SIG-M5 treated with dmso at 0.1 percent for 504 hours (cell line): Measurements from ENCODE around the gene BACH2.

ENCODE experiments used
- DNase-seq: peaks from one replicate; lab custom pipeline; 2025; ENCODE audit not compliant: unreplicated experiment; lab: John Stamatoyannopoulos, UW

The BACH2 gene

DNA sequence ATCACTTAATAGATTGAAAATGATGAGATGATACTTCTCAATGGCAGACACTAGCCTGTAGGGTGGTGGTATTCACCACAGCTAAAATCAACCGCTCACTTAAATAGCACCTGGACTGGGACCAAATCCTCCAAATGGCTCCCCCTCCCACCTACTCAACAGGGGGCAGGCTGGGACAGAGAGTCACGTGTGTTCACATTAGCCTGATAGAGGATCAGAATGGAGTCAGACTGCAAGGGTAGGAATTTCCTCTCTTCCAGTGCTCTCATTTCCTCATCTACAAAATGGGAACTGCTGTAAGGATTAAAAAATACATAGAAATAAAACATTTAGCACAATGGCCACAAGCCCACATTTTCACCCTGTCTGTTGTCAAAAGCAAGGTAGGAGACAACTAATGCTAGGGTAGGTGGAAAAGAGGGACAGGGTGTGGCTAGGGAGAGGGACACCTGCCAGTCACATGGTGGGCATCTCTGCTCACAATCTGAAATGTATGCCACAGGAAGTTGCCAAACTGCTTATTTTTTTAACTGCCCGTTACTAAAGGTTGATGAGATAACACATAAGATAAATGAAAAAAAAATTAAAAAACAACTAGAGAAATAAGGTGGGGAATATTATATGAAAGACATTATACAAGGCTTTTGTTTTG lies 55.3 kb downstream of the BACH2 start:
- no peak for DNase-seq

DNA sequence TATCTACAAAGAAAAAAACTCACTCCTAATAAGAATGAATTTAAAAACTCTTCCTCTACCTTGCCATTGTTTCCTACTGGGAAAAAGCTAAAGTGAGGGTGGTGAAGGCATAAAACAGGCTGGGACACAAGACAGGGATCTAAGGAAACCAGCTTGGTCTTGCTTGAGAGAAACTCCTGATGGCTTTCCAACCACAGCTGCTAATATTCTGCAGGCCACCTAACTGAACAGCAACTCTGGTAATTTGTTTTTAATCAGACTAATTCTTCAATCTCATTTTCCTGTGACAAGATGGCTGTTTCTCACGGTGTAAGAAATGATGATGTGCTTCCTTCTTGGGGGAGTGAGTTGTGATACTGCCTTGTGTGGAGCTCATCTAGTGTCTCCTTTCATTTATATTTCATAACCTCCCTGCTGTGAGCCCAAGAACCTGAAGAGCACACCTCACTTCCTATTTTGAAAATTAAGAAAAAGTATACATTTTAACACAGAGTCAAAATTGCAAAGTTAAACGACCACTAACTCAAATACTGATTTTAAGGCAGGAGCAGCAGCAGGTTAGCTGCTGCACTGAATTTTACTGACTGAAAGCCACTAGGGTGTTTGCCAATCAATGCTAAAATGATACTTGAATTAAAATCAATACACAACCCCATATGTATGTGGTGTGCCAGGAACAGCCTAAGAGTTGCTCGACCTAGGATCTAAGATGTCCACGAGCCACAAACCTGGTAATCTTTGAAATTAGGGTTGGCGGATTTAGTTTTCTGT lies 58.0 kb downstream of the BACH2 start:
- no peak for DNase-seq

DNA sequence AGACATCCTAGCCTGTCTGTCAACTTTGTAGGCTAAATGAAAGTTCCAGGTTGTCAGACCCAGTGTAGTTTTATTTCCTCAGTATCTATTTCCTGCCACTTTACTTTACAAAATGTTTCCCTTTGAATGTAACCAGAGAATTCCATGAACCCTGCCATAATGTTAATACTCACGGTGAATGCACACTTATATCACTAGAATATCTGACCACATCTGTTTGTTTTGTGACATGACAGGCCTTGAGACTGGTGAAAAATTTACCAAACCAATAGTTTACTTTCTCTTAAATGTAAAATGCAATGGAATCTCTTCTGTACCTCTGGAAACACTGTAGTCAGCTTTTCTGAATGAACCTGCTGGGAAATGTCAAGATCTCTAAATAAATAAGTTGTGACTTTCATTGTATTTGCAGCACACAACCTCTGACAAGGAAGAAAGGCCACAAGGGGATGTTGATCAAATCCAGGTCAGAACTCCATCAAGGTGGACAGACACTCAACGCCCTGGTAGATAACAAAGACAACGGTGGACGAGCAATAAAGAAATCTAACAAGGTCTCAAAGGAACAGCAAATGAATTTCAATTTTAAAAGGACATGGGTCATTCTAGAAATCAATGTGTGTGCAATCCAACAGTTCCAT lies 59.2 kb downstream of the BACH2 start:
- DNase-seq: no peak

DNA sequence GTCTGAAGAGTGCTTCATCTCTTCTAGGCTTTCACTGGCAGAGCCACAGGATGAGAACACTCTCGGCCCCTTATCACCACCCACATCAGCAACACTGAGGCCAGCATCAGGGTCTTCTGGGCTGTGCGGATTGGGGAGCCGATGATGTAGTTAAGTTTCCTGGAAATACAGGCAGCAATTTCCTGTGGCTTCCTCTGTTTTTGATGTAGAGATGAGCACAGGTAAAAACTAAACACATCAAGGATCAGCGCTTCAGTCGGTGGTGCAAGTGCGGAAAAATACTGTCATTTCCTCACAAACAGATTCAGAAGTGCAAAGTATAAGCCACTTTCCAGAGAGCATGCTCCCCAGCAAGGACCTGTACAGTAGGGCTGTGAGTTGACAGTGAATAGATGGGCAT lies 62.6 kb downstream of the BACH2 start:
- DNase-seq: no peak

DNA sequence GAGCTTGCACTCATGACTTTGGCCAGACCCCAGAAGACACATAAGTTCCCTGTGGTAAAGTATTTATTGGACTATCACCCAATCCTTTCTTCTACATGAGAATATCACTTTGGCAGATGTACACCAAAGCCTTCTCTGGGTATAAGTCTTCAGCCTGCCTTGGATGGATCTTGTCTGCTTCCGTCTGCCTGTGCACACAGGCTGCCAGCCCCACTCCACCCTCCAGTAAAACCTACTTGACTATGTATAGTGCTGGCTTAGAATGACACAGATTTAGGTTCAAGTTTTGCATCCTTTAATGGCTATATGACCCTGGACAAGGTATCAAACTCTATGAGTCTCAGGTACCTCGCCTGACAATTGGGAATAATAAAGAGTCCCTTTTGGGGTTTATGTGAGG lies 63.4 kb downstream of the BACH2 start:
- DNase-seq: no peak

DNA sequence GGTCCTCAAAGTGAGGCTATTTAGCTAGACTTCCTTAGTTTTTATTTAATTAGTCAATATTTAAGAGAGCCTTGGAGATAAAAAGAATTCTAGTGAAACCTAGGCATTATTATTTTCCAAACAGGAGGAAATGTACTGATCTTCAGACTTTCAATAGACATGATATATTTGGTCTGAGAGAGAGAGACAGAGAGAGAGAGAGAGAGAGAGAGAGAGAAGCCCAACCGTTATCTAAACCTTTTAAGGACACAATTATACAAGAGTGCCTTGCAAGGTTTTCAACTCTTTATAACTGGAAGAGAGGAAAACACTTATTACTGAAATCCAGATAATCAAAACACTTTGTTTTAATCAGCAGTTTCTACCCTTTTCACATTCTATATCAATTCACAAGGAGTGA lies 64.8 kb downstream of the BACH2 start:
- DNase-seq: no peak

DNA sequence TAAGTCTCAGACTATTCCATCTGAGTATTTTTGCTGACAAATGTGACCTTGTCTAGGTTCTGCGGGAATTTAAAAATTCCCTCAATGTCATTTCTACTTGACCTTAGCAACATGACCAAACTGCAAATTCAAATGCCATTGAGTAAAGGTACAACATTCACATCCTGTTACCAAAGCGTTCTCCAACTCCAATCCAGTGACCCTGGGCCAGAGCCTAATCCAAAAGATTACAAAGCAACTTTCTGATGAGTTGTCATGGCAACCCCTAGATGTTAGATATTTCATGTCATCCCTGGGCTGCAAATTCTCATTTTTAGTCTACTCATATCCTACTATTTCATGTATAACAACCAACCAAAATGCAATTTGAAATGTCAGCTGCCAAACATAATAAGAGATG lies 65.3 kb downstream of the BACH2 start:
- no peak for DNase-seq

DNA sequence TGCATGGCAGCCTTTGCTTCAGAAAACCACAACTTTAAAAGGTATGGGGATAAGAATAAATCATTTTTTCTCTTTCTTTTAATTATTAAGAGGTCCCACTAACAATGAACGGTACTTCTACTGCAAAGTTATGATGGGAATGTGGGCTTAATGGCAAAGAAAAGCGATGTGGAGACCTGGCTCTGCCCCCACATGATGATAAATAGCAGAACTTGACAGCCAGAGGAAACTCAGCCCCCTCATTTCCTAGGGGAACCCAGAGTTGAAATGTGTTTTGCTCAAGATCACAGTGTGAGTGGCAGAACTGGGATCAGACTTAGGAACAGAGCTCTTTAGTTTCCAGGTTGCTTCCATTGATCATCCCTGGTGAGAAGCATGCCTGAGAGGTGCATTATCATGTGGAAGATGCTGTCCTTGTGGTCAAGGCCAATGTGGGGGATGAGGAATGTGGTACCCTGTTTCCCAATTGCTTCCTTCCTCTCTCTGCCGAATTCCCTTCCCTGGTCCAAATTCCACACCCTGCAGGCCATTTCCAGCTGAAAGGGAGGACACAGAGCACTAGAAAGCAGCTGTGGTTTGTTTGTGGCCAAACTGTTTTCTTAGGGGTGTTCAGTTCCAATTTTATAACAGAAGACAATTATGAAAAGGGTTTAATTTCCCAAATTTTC lies 66.0 kb downstream of the BACH2 start:
- DNase-seq: no peak

DNA sequence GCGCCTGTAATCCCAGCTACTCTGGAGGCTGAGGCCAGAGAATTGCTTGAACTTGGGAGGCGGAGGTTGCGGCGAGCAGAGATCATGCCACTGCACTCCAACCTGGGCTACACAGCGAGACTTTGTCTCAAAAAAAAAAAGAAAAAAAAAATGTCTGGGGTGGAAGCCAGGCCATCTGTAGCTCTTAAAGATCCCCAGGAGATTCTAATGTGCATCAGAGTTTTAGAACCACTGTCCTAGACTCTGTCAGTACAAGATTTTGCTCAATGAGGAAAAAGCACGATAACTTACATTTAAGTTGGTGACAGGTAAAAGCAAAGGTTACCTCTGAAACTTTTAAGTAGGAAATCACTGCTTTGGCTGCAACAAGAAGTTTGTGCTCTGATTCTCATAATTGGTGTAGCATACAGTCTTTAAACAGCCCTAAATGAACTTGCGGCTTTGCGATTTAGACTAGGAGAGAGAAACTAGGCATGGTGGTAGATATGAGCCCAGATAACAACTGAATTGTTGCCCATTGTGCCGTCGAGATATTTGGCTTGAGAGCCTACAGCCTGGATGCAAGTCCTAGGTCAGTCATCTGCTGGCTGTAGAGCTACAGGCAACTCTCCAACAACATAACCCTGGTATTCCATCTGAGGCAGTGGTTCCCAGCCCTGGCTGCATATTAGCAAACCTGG lies 67.2 kb downstream of the BACH2 start:
- no peak for DNase-seq

DNA sequence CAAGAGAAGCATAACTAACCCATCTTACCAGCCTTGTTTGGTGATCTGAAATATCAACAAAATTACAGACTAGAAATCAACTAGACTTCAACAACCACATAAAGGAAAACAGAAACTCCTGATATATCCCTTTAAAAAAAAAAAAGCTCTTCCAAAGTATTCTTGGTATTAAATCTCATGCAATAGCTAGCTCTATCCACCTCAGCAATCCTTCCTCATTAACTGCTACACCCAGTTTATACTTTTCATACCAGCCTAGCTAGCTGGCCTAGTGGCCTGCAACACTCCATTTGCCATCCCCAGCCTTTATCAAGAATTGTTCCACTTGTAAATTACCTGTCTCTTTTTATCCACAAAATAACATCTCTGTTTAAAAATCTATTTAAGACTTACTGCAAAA lies 69.0 kb downstream of the BACH2 start:
- DNase-seq: no peak

DNA sequence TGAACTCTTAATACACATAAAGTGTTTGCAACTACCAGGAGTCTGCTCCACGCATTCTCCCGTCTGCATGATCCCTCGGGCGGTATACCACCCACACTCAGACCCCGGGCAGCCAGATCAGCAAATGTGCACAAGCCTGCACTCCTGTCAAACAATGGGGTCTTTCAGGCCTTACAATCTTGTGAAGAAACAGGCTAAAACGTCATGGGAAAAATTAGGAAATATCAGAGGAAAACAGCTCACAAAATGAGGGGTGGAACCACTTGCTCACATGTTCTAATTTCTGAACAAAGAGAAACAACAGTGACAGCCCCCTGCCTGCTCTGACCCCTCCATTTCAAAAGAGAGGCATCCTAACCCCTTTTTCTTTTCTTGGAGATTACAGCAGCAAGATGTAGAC lies 69.4 kb downstream of the BACH2 start:
- DNase-seq: no peak

DNA sequence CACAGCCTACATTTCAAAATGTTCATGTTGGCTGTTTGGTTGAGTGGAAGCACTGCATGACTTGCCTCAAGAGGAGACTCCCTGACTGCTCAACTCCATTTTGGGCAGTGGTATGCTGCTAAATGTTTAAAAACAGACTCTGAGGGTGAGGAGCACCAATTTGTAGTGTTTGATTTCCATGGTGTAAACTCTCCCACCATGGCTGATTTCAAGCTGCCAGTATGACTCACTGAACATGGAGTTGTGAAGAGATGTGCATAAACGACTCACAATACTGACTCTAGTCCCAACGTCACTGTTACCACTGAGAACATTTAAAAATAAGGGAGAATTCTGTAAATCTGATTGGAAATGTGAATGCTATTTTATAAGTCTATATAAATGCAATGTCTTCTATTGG lies 70.4 kb downstream of the BACH2 start:
- DNase-seq: no peak

DNA sequence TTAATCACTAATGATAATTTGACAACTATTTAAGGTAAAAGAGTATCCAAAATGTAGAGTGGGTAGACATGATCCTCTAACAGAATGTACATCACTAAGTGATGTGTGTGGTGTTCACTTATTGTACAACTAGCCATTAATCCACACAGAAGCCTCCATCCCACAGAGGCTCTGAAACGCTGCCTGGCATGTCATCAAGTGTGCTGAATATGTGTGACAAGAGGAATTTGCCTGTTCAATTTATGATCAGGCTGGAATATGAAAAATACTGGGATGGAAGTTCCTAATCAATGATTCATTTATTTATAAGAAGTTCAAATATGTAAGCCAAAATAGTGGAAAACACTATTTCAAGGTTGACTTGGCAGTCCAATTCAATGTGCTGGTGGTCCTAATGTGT lies 72.4 kb downstream of the BACH2 start:
- no peak for DNase-seq

DNA sequence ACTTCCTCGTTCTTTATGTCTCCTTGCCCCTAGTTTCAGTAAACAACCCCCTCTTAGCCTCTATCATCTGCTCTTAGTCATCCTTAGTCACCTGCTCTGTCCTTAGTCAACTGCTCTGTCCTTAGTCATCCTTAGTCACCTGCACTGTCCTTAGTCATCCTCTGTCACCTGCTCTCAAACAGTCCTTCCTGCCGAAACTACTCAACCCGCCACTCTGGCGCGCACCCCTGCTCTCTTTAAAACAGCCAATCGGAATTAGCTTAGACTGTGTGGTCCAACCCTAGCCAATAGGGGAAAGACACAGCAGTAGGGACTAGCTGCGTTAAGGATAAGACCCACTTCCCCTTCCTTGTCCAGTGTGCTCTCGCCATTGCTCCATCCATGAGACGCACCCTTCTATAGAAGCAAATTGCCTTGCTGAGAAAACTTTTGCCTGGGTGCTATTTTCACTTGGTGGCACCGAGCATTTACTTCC lies 73.9 kb downstream of the BACH2 start:
- no peak for DNase-seq

DNA sequence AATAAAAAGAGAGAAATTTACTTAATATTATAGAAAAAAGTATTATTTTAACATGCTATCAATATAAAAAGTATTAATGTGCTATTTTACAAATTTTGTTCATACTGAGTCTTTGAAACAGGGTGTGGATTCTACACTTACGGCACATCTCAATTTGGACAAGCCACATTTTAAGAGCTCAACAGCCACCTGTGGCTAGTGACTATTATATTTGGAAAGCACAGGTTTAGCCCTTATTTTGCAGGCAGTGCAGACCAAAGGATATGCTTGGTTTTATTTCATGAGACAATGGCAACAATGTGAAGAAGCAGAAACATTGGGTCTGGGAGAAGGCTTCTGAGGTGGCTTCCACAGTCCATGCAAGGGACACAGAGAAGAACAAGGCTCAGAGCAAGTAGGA lies 74.6 kb downstream of the BACH2 start:
- no peak for DNase-seq

DNA sequence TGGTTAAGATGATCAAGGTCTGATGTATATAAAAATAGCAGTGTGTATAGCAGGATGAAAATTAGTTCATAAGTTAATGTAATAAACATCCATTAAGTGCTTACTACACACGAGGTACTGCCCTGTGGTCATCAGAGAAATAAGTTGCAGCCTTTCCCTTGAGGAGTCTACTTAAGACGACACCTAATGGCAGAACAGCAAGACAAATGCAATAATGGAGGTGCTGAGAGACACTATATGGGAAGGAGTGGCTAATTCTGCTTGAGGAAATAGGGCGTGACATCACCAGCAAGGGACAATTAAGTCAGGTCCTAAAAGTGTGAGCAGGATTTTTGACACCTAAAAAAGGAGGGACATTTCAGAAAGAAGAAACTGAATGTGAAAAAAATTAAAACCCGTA lies 75.2 kb downstream of the BACH2 start:
- DNase-seq: no peak

DNA sequence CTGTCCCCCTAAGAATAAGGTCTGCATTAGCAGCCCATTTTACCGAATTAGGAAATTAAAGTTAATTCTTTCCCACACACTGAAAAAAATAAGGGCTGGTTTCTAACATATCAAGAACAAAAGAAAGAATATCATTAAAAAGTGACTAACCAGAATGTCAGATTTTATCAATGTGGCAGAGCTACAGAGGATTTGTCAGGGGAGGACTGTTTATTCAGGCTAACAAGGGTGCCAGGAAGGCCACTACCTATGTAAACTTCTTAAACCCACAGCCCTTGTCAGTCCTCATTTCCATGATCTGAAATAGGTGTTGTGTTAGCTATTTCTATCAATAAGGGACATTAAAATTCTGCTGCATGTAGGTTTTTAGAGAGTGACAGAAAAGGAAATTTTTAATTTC lies 76.4 kb downstream of the BACH2 start:
- DNase-seq: no peak

DNA sequence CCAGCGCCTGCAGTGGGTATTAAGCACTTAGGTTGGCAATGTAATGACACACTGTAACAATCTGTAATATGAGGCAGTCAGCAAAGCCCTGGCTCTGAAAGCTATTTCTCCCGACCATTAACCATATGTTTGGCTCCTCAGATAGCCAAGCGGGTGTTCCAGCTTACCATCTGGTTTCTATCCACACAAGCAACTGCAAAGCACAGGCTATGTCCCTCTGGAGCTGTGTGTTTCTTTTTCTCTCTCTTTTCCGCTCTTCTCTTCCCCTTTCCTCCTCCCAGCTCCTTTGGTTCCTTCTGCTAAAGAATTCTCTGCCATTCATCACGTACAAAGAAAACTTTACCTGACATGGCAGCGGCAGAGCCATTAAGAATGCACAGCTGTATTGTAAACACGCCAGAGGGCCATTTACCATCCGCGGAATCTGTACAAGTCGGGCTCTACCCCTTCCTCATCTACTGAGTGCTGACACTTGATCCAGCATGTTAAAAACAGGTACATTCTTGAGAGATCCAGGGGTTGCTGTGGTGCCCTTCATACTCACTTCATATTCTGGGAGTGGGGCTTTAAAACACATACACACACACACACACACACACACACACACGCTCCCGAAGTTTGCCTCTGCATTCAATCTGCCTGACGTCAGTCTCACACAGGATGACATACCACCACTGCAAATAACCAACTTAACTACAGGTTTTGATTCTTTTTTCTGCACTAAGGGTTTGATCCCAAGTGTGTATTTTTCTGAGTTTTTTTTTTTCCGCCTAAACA lies 77.2 kb downstream of the BACH2 start:
- DNase-seq: no peak

DNA sequence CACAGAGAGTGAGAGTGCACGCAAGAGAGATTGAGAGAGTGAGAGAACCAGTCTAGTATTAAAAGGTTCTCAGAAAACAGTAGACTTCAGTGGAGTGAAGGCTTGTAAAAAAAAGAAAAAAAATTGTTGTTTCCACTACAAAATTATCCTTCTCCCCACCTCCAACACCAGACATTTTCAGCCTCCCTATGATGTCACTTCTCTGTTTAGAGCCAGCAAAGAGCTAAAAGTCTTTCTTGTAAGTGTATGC lies 77.8 kb downstream of the BACH2 start:
- DNase-seq: no peak

DNA sequence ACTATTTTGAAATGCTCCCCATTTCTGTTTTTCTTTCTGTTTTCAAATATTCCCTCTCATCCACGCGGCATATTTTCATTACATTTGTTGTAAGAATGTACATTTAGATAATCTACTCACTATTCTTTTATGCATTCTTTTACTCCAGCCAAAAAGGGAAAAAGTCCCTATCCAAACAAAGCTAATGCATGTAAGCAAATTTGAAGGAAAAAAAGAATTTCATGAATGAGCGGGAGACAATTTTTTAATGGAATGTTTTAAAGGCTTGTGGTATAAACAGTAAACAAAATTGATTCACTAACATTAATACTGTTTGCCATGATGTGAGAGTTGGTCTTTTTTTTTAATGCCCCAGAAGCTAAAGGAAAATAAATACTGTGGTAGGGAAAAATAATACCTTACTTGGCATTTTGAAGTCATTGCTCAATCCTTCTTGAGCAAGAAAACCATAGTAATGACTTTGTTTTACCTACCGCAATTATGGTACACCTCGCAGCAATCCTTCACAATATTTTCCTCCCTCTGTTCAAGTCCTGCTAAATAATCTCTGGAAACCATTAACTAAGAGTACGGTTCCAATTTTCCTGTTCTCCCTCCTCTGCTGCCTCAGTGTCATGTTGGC lies 79.0 kb downstream of the BACH2 start:
- DNase-seq: no peak
